AG10803 (cell line): ENCODE data around the gene PPCS.
A peak's percentile ranks its signal among the peaks of the same experiment; 100 is the strongest.

Source experiments
- DNase-seq: peaks from one replicate; pipeline ENCODE4 v3.0.0; 2010; ENCODE audit warnings: low read depth
- H3K4me3 ChIP-seq: 2 replicates; pipeline ENCODE4 v1.5.1; 2011; ENCODE audit warnings: mild to moderate bottlenecking, low read length, control low read depth
- TF ChIP-seq, protein P1 (sequence below): conservative IDR thresholded peaks from 2 replicates; pipeline ENCODE4 v1.5.1; 2011; ENCODE audit warnings: mild to moderate bottlenecking, low read length, control low read depth, inconsistent platforms

The PPCS gene

DNA sequence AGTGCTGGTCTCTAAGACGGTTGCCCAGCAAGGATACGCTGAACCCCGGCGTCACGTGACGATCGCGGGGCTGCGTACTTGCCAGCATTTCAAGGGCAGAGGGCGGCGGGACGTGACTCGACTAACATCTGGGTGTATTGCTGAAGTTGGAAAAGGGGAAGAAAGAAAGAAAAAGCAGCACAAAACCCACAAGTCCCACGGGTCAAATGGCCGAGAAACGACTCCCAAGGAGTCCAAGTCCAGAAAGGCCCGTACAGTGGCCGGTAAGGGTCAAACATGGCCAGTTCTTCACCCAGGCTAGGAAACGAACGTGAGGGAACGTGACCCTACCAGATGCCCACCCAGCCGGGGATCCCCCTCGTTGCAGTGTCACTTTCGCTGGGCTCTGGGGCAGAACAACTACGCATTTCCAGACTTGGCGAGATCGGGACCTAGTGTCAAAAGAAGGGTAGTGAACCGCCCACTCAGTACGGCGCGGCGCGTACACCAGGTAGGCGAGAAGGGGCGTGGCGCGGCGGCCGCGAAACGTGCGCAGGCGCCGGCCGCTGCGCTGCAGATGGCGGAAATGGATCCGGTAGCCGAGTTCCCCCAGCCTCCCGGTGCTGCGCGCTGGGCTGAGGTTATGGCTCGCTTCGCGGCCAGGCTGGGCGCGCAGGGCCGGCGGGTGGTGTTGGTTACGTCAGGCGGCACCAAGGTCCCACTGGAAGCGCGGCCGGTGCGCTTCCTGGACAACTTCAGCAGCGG lies at the start of gene PPCS, which contains the start of gene ZMYND12:
Gene PPCS (plus strand): TSS at position 534 of the 744 bp plus-strand sequence. CDS start 23 bp downstream, at position 557.
Gene ZMYND12 (minus strand): TSS at position 13 of the 744 bp plus-strand sequence. CDS start 25 bp downstream, outside the sequence.
- TF ChIP-seq, protein P1, sequence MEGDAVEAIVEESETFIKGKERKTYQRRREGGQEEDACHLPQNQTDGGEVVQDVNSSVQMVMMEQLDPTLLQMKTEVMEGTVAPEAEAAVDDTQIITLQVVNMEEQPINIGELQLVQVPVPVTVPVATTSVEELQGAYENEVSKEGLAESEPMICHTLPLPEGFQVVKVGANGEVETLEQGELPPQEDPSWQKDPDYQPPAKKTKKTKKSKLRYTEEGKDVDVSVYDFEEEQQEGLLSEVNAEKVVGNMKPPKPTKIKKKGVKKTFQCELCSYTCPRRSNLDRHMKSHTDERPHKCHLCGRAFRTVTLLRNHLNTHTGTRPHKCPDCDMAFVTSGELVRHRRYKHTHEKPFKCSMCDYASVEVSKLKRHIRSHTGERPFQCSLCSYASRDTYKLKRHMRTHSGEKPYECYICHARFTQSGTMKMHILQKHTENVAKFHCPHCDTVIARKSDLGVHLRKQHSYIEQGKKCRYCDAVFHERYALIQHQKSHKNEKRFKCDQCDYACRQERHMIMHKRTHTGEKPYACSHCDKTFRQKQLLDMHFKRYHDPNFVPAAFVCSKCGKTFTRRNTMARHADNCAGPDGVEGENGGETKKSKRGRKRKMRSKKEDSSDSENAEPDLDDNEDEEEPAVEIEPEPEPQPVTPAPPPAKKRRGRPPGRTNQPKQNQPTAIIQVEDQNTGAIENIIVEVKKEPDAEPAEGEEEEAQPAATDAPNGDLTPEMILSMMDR: 0 out of 2 replicates have a peak, but pooled peaks have one; percentile 2
- peak within 1 kb of the TSS; percentile 90 for H3K4me3 ChIP-seq
- DNase-seq: peak; percentile 86

DNA sequence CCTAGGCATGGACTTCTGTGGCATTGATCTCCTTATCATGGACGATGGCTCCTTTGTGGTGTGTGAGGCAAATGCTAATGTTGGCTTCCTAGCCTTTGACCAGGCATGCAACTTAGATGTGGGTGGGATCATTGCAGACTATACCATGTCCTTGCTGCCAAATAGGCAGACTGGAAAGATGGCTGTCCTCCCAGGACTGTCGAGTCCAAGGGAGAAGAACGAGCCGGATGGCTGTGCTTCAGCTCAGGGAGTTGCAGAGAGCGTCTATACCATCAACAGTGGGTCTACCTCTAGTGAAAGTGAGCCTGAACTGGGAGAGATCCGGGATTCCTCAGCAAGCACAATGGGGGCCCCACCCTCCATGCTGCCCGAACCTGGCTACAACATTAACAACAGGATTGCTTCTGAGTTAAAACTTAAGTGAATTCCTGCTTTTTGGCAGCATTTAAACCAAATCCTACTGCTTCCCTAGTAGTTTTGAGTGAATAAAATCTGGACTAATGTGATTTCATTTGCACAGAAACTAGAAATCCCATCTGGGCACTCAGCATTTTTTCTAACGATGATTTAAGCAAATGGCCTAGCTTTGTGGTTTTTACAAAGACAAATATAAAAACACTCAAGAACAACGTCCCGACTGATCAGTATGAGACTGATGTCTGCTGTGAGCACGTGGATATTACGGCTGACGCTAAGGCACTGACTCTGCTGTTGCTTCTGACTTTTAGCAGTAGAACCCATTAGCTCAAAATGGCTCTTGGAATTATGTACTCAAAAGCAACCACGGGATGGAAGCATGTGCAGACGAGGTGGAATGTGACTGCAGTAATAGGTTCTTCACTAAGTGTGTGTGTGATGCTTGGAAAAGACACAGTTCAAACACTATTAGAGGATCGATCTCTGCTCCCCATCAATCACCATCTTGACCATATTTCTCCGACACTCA lies 41.5 kb upstream of the PPCS start:
- TF ChIP-seq, protein P1: no peak
- no peak for DNase-seq

DNA sequence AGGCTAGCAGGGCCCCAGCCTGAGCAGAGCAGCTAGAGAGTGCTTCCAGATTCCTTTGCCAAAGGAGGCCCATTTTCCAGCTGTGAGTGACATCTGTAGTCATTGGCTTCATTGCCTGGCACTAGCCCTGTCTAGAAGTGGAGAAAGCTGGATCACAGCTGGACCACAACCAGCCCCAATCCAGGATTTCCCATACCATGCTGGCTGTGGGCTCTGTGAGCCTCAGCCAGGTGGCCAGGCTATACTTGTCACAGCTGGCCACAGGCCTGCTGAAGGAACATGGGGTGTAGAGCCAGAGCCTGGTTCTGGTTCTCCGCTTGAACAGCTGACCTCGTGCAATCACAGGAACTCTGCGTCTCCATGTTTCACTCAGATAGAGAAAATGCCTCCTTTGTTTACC lies 39.2 kb upstream of the PPCS start:
- TF ChIP-seq, protein P1: no peak
- DNase-seq: no peak
- H3K4me3 ChIP-seq: no peak overlapping the region

More for the DNA sequence above, 41.5 kb upstream of the PPCS start:
- H3K4me3 ChIP-seq: no peak overlapping the region

DNA sequence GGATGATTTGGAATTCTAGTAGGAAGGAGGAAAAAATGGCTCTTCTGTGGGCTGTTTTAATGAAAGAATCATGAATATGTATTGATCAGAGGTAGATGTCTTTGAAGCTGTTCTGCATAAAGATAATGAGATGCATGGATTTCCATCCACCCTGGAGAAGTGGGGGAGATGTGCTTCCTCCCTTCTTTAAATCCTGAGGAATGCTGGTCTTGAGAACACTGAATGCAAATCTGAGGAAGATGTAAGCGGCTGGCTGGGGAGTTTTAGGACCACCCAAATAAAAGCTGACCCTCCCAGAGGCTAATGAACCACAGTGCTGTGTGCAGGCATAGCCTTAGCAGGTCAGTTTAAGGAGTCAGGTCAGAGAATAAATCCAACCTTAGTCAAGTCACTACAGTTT lies 37.8 kb upstream of the PPCS start:
- TF ChIP-seq, protein P1: no peak
- no peak for DNase-seq
- H3K4me3 ChIP-seq: no peak overlapping the region

DNA sequence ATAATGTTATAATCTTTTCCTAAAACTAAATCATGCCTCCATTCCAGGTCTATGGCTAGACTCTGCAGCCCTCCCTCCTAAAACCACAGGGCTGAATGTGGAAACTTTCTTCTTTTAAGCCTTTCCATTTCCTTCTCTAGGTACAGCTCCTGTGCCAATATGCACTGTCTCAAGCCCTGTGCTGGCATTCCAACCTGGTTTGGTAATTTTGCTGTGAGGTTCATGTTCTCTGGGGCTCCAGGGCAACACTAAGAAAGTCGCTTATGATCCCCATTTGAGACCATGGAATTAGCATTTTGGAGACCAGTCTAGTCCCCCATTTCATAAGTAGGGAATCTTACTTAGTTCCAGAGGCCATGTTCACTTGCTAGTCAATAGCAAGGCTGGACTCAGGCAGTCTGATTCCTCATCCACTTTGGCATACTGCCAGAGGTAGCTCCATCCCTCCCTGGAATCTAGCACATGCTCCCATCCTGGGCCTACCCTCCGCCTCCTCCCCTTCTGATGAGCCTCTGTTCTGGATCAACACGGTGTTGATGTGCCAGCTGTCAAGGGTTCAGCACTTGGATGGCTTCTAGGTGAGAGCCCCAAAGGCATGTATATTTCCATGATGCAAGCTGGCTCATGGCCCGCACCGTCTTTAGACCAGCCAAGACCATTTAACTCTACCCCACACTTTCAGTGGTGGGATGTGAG lies 37.1 kb upstream of the PPCS start:
- no peak for DNase-seq
- no peak overlapping the region for H3K4me3 ChIP-seq
- TF ChIP-seq, protein P1: no peak

DNA sequence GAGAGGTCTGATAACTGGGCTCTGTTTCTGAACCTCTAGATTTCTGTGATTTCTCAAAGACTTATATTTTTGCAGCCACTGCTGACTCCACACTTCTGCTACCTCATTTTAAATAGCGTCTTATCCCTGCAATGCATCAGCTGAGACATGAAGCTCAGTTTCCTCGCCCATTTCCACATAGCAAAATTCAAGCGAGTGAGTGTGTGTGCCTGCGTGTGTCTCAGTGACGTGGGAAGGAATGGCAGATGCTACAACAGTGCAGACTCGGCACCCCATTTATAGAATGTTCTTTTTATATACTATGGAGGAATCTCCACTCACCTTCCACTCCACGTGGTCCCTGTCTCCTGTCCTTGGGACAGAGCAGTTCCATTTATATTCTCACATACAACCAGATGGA lies 36.2 kb upstream of the PPCS start:
- H3K4me3 ChIP-seq: no peak overlapping the region
- DNase-seq: no peak
- TF ChIP-seq, protein P1: no peak
